Body of pancreas (tissue), 4 donors: Measurements from ENCODE around the gene EFCAB13.

Experiments used
- POLR2A ChIP-seq, 3 donors: fragments of 450-650 bp; IDR thresholded peaks; one replicate each; pipeline ENCODE4 v1.6.1; 2016; ENCODE audit warnings: antibody characterized with exemption in 3 of 3, mild to moderate bottlenecking in 2 of 3
- TF ChIP-seq, protein P1 (sequence below), 7 experiments: fragments of 450-650 bp in 4 of 7; fragments of 200-600 bp in 3 of 7; sonication (generic) in 3 of 7; IDR thresholded peaks; one replicate each; pipeline ENCODE4 v1.5.1; 2016 to 2019; ENCODE audit warnings: antibody characterized with exemption in 7 of 7

DNA sequence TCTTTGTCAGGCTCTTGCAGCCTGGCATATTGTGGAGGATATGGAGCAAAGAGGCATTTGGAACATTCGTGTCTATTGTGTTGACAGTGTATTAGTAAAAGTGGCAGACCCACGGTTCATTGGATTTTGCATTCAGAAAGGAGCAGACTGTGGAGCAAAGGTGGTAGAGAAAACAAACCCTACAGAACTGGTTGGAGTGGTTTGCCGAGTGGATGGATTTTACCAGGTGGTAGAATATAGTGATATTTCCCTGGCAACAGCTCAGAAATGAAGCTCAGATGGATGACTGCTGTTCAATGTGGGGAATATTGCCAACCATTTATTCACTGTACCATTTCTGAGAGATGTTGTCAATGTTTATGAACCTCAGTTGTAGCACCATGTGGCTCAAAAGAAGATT, 44.5 kb downstream of the EFCAB13 start:
- TF ChIP-seq POLR2A (IDR thresholded peaks at IDR 0.05): no peak
- TF ChIP-seq, protein P1, sequence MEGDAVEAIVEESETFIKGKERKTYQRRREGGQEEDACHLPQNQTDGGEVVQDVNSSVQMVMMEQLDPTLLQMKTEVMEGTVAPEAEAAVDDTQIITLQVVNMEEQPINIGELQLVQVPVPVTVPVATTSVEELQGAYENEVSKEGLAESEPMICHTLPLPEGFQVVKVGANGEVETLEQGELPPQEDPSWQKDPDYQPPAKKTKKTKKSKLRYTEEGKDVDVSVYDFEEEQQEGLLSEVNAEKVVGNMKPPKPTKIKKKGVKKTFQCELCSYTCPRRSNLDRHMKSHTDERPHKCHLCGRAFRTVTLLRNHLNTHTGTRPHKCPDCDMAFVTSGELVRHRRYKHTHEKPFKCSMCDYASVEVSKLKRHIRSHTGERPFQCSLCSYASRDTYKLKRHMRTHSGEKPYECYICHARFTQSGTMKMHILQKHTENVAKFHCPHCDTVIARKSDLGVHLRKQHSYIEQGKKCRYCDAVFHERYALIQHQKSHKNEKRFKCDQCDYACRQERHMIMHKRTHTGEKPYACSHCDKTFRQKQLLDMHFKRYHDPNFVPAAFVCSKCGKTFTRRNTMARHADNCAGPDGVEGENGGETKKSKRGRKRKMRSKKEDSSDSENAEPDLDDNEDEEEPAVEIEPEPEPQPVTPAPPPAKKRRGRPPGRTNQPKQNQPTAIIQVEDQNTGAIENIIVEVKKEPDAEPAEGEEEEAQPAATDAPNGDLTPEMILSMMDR (IDR thresholded peaks at IDR 0.05): no peak
